T-cell (primary cell): ENCODE measurements around the gene RADIL. TPM values are rescaled to one million over a fixed set of nuclear protein-coding genes. Genes with fewer than 3 reads are reported as not detected.

Source experiments
- ATAC-seq, 4 experiments: fragments of 200-7000 bp in 3 of 4; fragments of 150-1000 bp in 1 of 4; cut with Tn5 transposase; replicated peaks in 1 of 4; 1 replicate in 3 of 4; 2 replicates in 1 of 4; pipeline ENCODE4 v1.10.0; 2021; ENCODE audit warnings: moderate library complexity in 3 of 4, mild to moderate bottlenecking in 2 of 4, moderate number of reproducible peaks in 1 of 4
- CTCF ChIA-PET, 2 donors: fragments of 300-600 bp; sonication (Branson Sonifier 250); formaldehyde crosslinking; loops; one replicate each; lab custom pipeline; 2022; ENCODE audit warnings: antibody characterized with exemption in 2 of 2; lab: Charles Lee
- POLR2A ChIA-PET, 2 donors: fragments of 300-600 bp; sonication (Branson Sonifier 250); formaldehyde crosslinking; loops; one replicate each; lab custom pipeline; 2022; ENCODE audit warnings: antibody characterized with exemption in 2 of 2; lab: Charles Lee
- DNase-seq, 35 experiments: peaks; one replicate each; pipeline versions ENCODE4 v3.0.0 to v3.0.0-alpha.2; 2013 to 2023
- H3K27ac ChIP-seq: one replicate; pipeline ENCODE4 v1.5.1; 2013; ENCODE audit warnings: low read length
- H3K27me3 ChIP-seq, 2 experiments: replicated peaks in 1 of 2; 1 replicate in 1 of 2; 2 replicates in 1 of 2; pipeline versions ENCODE4 v1.6.1 to v1.7.0; 2013; ENCODE audit warnings: low read length in 1 of 2, mixed read lengths in 1 of 2; ENCODE audit not compliant: control insufficient read depth in 2 of 2, insufficient read depth in 2 of 2; ENCODE audit errors: extremely low read depth in 1 of 2
- H3K36me3 ChIP-seq, 2 donors: 1 replicate in 1 of 2; 2 replicates in 1 of 2; pipeline versions ENCODE4 v1.6.1 to v1.7.0; 2013; ENCODE audit warnings: low read length in 1 of 2; ENCODE audit not compliant: control insufficient read depth in 2 of 2, insufficient read depth in 1 of 2; ENCODE audit errors: extremely low read depth in 1 of 2
- H3K4me1 ChIP-seq, 2 experiments: 1 replicate in 1 of 2; 2 replicates in 1 of 2; pipeline versions ENCODE4 v1.6.1 to v1.7.0; 2013; ENCODE audit warnings: low read length in 2 of 2, mixed read lengths in 1 of 2; ENCODE audit not compliant: insufficient read depth in 2 of 2, control insufficient read depth in 1 of 2; ENCODE audit errors: extremely low read depth in 1 of 2
- H3K4me3 ChIP-seq, 2 donors: 1 replicate in 1 of 2; 2 replicates in 1 of 2; pipeline versions ENCODE4 v1.5.1 to v1.7.0; 2013; ENCODE audit warnings: mild to moderate bottlenecking in 2 of 2, low read length in 1 of 2, moderate library complexity in 1 of 2; ENCODE audit not compliant: control insufficient read depth in 1 of 2; ENCODE audit errors: extremely low read depth in 1 of 2
- H3K9me3 ChIP-seq: 2 replicates; pipeline ENCODE4 v1.7.0; 2013
- H3K27ac Mint-ChIP-seq, 2 donors: one replicate each; pipeline ENCODE4 v1.8.0; 2020 to 2021; ENCODE audit warnings: mild to moderate bottlenecking in 2 of 2, mixed read lengths in 2 of 2
- H3K27me3 Mint-ChIP-seq, 2 donors: one replicate each; pipeline ENCODE4 v1.8.0; 2021 to 2022; ENCODE audit warnings: mixed read lengths in 2 of 2
- H3K36me3 Mint-ChIP-seq: one replicate; pipeline ENCODE4 v1.8.0; 2021; ENCODE audit warnings: mixed read lengths
- H3K4me1 Mint-ChIP-seq, 3 donors: one replicate each; pipeline ENCODE4 v1.8.0; 2020 to 2022; ENCODE audit warnings: mixed read lengths in 3 of 3, mild to moderate bottlenecking in 1 of 3
- H3K4me3 Mint-ChIP-seq, 3 donors: one replicate each; pipeline ENCODE4 v1.8.0; 2020 to 2022; ENCODE audit warnings: mild to moderate bottlenecking in 3 of 3, mixed read lengths in 3 of 3, moderate library complexity in 3 of 3
- H3K9me3 Mint-ChIP-seq, 3 donors: one replicate each; pipeline ENCODE4 v1.8.0; 2020 to 2022; ENCODE audit warnings: mixed read lengths in 3 of 3
- WGBS: methylation state at CpG from one replicate; pipeline ENCODE4 v1.1.5; 2013; ENCODE audit warnings: missing lambda C conversion rate; ENCODE audit not compliant: insufficient coverage; 5-methylcytosine and 5-hydroxymethylcytosine counted together
- total RNA-seq, 35 experiments: library from RNA in 6 of 35; stranded (reverse) in 6 of 35; fragments of 120-200 nt in 1 of 35; gene quantifications; one replicate each; pipeline versions ENCODE4 v1.2.1 to v1.2.4 and lab custom pipeline; 2013 to 2026

RADIL gene
- total RNA-seq, 5 donors from 2014 or later (not counting 1 experiment from before 2014, with no cell fraction given) = 0.20 to 0.30 TPM; not detected in 3

GRCh38 chr7:4763794-4764185 is 119.7 kb downstream of the RADIL start:
- H3K27ac Mint-ChIP-seq = no peak overlapping the region
- Histone ChIP-seq H3K4me1 (no peaks in the 10 kb centered on the region), H3K36me3 (peaks cover 38 to 50% of the 10 kb centered on the region in 2 donors), H3K27ac (no peak overlapping the region), H3K4me3 (no peak overlapping the region), H3K27me3 (no peaks in the 10 kb centered on the region), H3K9me3 (no peaks in the 10 kb centered on the region)
- no peaks in the 10 kb centered on the region for H3K27me3 Mint-ChIP-seq
- ATAC-seq = no peak
- H3K36me3 Mint-ChIP-seq = peaks cover 19% of the 10 kb centered on the region
- 99% methylated on average over 10 of the region's 21 CpGs for WGBS
- H3K4me3 Mint-ChIP-seq = no peak overlapping the region
- CTCF ChIA-PET = interaction anchor here in 1 of 2 donors (0.6 kb wide), 1 partner anchor 61 kb away, joined by 5 read pairs; no protein-coding TSS in a partner anchor
- DNase-seq = no peak
- no peaks in the 10 kb centered on the region for H3K9me3 Mint-ChIP-seq
- POLR2A ChIA-PET = no interaction called here
- H3K4me1 Mint-ChIP-seq = no peaks in the 10 kb centered on the region

DNA sequence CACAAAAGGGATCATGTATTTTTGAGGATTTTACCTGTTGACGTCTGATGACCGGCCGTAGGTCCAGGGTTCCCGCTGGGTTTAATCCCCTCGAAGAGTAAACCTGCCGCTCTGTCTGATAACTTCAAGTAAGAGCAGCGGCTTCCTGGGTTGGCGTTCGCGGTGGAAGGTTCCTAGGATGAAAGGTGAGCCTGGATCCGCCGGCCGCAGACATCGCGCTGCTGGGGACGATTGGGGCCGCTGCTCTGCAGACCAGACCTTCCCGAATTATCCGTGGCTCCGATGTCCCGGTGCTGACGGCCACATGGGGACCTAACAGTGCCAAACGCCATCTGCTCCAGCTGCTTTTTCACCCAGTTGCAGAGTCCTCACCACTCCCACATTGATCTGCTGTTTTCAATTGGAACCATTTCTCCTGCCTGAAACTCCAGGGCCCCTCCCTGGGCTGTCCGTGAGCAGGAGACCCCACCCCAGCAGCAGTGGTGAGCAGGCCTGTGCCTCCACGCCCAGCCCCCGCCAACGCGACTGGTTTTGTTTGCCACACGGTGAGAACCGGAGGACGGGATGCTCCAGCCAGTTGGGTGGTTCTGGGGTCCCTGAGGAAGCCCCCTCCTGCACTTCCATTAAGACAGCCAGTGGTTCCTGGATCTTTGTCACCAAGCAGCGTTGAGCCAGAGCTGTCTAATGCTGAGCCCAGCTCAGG is 120.3 kb downstream of the RADIL start:
- Mint-ChIP-seq H3K4me1 (no peaks in the 10 kb centered on the region), H3K27me3 (no peaks in the 10 kb centered on the region), H3K9me3 (no peaks in the 10 kb centered on the region), H3K4me3 (no peak overlapping the region), H3K36me3 (peaks cover 19% of the 10 kb centered on the region), H3K27ac (no peak overlapping the region)
- H3K27ac ChIP-seq = no peak overlapping the region
- H3K4me3 ChIP-seq = no peak overlapping the region
- WGBS = 98% methylated on average over 31 of the region's 32 CpGs
- ATAC-seq (no peak), DNase-seq (no peak)
- ChIA-PET POLR2A (no interaction called here), CTCF (interaction anchor here in 1 of 2 donors (0.6 kb wide), 1 partner anchor 61 kb away, joined by 5 read pairs; no protein-coding TSS in a partner anchor)
- H3K27me3 ChIP-seq = no peaks in the 10 kb centered on the region
- H3K9me3 ChIP-seq = no peaks in the 10 kb centered on the region
- no peaks in the 10 kb centered on the region for H3K4me1 ChIP-seq
- H3K36me3 ChIP-seq = peaks cover 41 to 56% of the 10 kb centered on the region in 2 donors

DNA sequence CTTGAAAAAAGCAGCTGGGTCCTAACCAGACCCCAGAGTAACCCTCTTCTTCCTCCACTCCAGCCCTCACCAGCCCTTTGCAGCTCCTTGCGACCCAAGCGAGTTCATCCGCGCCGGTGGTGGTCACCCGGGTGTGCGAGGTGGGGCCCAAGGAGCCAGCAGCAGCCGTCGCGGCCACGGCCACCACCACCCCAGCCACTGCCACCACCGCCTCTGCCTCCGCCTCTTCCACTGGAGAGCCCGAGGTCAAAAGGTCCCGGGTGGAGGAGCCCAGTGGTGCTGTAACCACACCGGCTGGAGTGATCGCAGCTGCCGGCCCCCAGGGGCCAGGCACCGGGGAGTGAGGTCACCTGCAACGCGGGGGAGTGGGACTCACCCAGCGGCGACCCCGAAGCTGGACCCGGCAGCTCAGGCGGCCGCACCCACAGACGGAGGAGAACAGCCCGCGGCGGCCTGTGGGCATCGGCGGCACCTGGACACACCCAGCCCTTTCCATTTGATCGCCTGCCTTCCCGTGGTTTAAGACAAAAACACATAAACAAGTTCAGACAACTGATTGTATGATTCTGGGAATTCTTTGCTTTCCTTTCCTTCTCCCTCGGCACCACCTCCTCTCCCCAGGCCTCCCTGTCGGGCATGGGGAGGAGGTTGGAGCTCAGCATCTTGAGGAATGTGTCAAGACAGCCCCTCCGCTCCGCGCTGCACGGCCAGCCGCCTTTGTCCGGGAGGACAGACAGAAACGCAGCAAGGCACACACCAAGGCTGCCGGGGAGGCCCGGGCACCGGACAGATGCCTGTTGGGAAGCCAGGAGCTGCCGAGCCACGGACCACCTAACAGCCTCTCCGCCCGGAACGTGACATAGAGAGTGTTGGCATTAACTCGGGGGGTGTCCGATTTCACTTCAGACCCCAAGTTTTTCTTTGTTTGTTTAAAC is 121.1 kb downstream of the RADIL start:
- no peaks in the 10 kb centered on the region for H3K4me1 ChIP-seq
- POLR2A ChIA-PET = no interaction called here
- no peak for ATAC-seq
- H3K36me3 ChIP-seq = peaks cover 41 to 63% of the 10 kb centered on the region in 2 donors
- Mint-ChIP-seq H3K27me3 (no peaks in the 10 kb centered on the region), H3K36me3 (peaks cover 19% of the 10 kb centered on the region), H3K27ac (peak overlapping the region in 1 of 2 donors; percentile 36), H3K9me3 (no peaks in the 10 kb centered on the region), H3K4me1 (no peaks in the 10 kb centered on the region), H3K4me3 (peak overlapping the region in 1 of 3 donors; percentile 34)
- DNase-seq = no peak
- CTCF ChIA-PET = no interaction called here
- no peaks in the 10 kb centered on the region for H3K27me3 ChIP-seq
- WGBS = 95% methylated on average over 38 of the region's 54 CpGs
- H3K9me3 ChIP-seq = no peaks in the 10 kb centered on the region
- no peak overlapping the region for H3K27ac ChIP-seq
- no peak overlapping the region for H3K4me3 ChIP-seq

- no peaks in the 10 kb centered on the region for H3K4me1 Mint-ChIP-seq
- Histone ChIP-seq H3K4me1 (no peaks in the 10 kb centered on the region), H3K27me3 (no peaks in the 10 kb centered on the region), H3K9me3 (no peaks in the 10 kb centered on the region), H3K27ac (no peak overlapping the region), H3K4me3 (no peak overlapping the region), H3K36me3 (peaks cover 41 to 77% of the 10 kb centered on the region in 2 donors)
- no peaks in the 10 kb centered on the region for H3K9me3 Mint-ChIP-seq
- no peaks in the 10 kb centered on the region for H3K27me3 Mint-ChIP-seq
- H3K27ac Mint-ChIP-seq = no peak overlapping the region
- ATAC-seq (no peak), DNase-seq (no peak)
- H3K4me3 Mint-ChIP-seq = no peak overlapping the region
- POLR2A ChIA-PET = no interaction called here
- peaks cover 19% of the 10 kb centered on the region for H3K36me3 Mint-ChIP-seq
- 93% methylated on average over 26 of the region's 26 CpGs for WGBS
- CTCF ChIA-PET = interaction anchor here in 1 of 2 donors (0.5 kb wide), 1 partner anchor 35 kb away, joined by 3 read pairs; no protein-coding TSS in a partner anchor
These were observed 122.6 kb downstream of the RADIL start for GRCh38 chr7:4760952-4761351.

GRCh38 chr7:4759211-4759610 is 124.3 kb downstream of the RADIL start:
- POLR2A ChIA-PET = no interaction called here
- Histone ChIP-seq H3K27ac (no peak overlapping the region), H3K4me3 (no peak overlapping the region), H3K4me1 (peaks cover 0 to 4% of the 10 kb centered on the region in 2 experiments), H3K36me3 (peaks cover 35 to 89% of the 10 kb centered on the region in 2 donors), H3K27me3 (no peaks in the 10 kb centered on the region), H3K9me3 (no peaks in the 10 kb centered on the region)
- DNase-seq = no peak
- Mint-ChIP-seq H3K4me1 (peaks cover 0 to 2% (median 2%) of the 10 kb centered on the region in 3 donors), H3K4me3 (no peak overlapping the region), H3K27me3 (no peaks in the 10 kb centered on the region), H3K36me3 (peaks cover 25% of the 10 kb centered on the region), H3K9me3 (no peaks in the 10 kb centered on the region), H3K27ac (no peak overlapping the region)
- WGBS = 99% methylated on average over 34 of the region's 40 CpGs
- CTCF ChIA-PET = no interaction called here
- no peak for ATAC-seq

DNA sequence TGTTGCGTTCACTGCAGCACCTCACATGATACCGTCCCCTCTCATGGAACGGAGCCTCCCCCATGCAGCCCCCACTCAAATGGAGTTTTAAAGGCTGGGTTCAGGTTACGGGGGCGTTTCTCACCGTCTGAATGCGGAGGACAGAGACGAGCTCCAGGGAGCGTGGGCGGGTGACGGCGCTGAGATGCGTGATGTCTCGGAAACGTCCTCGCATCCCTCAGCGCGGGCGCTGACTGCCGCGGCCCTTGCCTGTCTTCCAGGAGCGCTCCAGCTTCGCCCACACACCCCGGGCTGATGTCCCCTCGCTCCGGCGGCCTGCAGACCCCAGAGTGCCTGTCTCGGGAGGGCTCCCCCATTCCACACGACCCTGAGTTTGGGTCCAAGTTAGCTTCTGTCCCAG is 124.7 kb downstream of the RADIL start:
- Histone ChIP-seq H3K4me1 (peaks cover under 1 to 8% of the 10 kb centered on the region in 2 experiments), H3K27me3 (no peaks in the 10 kb centered on the region), H3K36me3 (peaks cover 31 to 87% of the 10 kb centered on the region in 2 donors), H3K27ac (no peak overlapping the region), H3K9me3 (no peaks in the 10 kb centered on the region), H3K4me3 (no peak overlapping the region)
- no peaks in the 10 kb centered on the region for H3K9me3 Mint-ChIP-seq
- DNase-seq = no peak
- no peaks in the 10 kb centered on the region for H3K27me3 Mint-ChIP-seq
- CTCF ChIA-PET = no interaction called here
- POLR2A ChIA-PET = no interaction called here
- no peak for ATAC-seq
- peaks cover 1 to 5% (median 5%) of the 10 kb centered on the region in 3 donors for H3K4me1 Mint-ChIP-seq
- H3K4me3 Mint-ChIP-seq = no peak overlapping the region
- no peak overlapping the region for H3K27ac Mint-ChIP-seq
- WGBS = 96% methylated on average over 27 of the region's 29 CpGs
- peaks cover 25% of the 10 kb centered on the region for H3K36me3 Mint-ChIP-seq
